ENCODE measurements around the gene BTF3L4. TPM values are rescaled to one million over a fixed set of nuclear protein-coding genes. Genes with fewer than 3 reads are reported as not detected.
"Not testable (repeated sequence)": the region's sequence is repeated elsewhere in the genome, so short reads cannot be mapped to it uniquely, and the experiment has no call there.

The BTF3L4 gene
- total RNA-seq, 2 donors from 2014 or later, result 30.9 to 38.9 TPM

DNA sequence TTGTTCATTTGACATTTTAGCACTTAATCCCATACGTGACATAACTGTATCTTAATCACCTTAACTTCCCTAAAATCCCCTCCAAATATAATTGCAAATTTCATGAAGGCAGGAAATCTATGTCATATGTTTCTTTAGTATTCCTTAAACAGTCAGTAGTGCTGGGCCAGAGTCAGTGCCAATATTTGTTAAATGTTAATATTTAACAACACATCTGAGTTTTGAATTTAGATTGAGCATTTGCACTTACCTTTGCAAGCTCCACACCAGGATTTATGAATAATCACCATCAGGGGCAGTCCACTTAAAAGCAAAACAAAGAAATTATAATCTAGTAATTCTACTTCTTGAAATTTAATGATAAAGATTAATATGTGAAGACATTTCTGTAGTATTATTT is 27.8 kb upstream of the BTF3L4 start:
- Histone ChIP-seq H3K9me3 (no peaks in the 10 kb centered on the region), H3K27ac (no peak overlapping the region), H3K36me3 (peaks cover 17% of the 10 kb centered on the region), H3K4me3 (no peak overlapping the region), H3K4me1 (ENCODE audit: control insufficient read depth in 1 of 2, low read depth in 2 of 2) (peaks cover 17 to 24% of the 10 kb centered on the region in 2 donors), H3K27me3 (replicated peaks; ENCODE audit: insufficient read depth) (no peaks in the 10 kb centered on the region)
- DNase-seq (ENCODE audit: low spot score), result no peak
- no peak for ATAC-seq (ENCODE audit: insufficient number of reproducible peaks, low FRiP score, low read depth)
- TF ChIP-seq, protein P1, sequence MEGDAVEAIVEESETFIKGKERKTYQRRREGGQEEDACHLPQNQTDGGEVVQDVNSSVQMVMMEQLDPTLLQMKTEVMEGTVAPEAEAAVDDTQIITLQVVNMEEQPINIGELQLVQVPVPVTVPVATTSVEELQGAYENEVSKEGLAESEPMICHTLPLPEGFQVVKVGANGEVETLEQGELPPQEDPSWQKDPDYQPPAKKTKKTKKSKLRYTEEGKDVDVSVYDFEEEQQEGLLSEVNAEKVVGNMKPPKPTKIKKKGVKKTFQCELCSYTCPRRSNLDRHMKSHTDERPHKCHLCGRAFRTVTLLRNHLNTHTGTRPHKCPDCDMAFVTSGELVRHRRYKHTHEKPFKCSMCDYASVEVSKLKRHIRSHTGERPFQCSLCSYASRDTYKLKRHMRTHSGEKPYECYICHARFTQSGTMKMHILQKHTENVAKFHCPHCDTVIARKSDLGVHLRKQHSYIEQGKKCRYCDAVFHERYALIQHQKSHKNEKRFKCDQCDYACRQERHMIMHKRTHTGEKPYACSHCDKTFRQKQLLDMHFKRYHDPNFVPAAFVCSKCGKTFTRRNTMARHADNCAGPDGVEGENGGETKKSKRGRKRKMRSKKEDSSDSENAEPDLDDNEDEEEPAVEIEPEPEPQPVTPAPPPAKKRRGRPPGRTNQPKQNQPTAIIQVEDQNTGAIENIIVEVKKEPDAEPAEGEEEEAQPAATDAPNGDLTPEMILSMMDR (IDR thresholded peaks at IDR 0.05), result no peak

- ATAC-seq (ENCODE audit: insufficient number of reproducible peaks, low FRiP score, low read depth); DNase-seq (ENCODE audit: low spot score); H3K9me3 ChIP-seq; H3K27me3 ChIP-seq (replicated peaks; ENCODE audit: insufficient read depth); H3K4me3 ChIP-seq; H3K27ac ChIP-seq: not testable (repeated sequence)
- Histone ChIP-seq H3K36me3 (peaks cover 12% of the 10 kb centered on the region), H3K4me1 (ENCODE audit: control insufficient read depth in 1 of 2, low read depth in 2 of 2) (peaks cover 17 to 26% of the 10 kb centered on the region in 2 donors)
These were observed 27.3 kb upstream of the BTF3L4 start for GRCh38 chr1:52028839-52029238.

- Histone ChIP-seq H3K9me3 (no peaks in the 10 kb centered on the region), H3K4me3 (peak overlapping the region; percentile 84), H3K4me1 (ENCODE audit: control insufficient read depth in 1 of 2, low read depth in 2 of 2) (peaks cover 21 to 28% of the 10 kb centered on the region in 2 donors), H3K27ac (peak overlapping the region; percentile 88 to 91), H3K36me3 (no peaks in the 10 kb centered on the region), H3K27me3 (replicated peaks; ENCODE audit: insufficient read depth) (no peaks in the 10 kb centered on the region)
- ATAC-seq (ENCODE audit: insufficient number of reproducible peaks, low FRiP score, low read depth) (no peak), DNase-seq (ENCODE audit: low spot score) (no peak)
- TF ChIP-seq, protein P1 (IDR thresholded peaks at IDR 0.05), result no peak
These were observed 23.8 kb upstream of the BTF3L4 start for GRCh38 chr1:52032124-52032784.

DNA sequence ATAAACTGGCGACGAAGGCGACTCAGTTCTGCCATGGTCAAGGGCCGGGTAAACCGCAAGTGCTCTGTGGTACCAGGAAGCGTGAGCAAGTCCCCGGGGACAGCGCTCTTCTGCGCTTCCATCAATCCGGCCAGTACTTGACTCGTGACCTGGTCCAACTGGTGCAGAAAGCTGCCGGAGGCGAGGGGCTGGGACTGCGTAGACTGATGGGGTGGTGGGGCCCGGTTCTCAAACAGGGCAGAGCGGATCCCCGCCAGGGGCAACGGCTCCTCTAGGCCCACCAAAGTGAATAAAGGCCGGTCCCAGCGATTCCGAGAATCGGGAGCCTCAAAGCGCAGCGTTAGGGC is 23.3 kb upstream of the BTF3L4 start:
- no peaks in the 10 kb centered on the region for H3K27me3 ChIP-seq (replicated peaks; ENCODE audit: insufficient read depth)
- no peaks in the 10 kb centered on the region for H3K36me3 ChIP-seq
- TF ChIP-seq, protein P1 (IDR thresholded peaks at IDR 0.05), result no peak
- peak overlapping the region; percentile 88 to 91 for H3K27ac ChIP-seq
- H3K4me3 ChIP-seq, result peak overlapping the region; percentile 84
- ATAC-seq (ENCODE audit: insufficient number of reproducible peaks, low FRiP score, low read depth) (no peak), DNase-seq (ENCODE audit: low spot score) (no peak)
- no peaks in the 10 kb centered on the region for H3K9me3 ChIP-seq
- peaks cover 21 to 28% of the 10 kb centered on the region in 2 donors for H3K4me1 ChIP-seq (ENCODE audit: control insufficient read depth in 1 of 2, low read depth in 2 of 2)

DNA sequence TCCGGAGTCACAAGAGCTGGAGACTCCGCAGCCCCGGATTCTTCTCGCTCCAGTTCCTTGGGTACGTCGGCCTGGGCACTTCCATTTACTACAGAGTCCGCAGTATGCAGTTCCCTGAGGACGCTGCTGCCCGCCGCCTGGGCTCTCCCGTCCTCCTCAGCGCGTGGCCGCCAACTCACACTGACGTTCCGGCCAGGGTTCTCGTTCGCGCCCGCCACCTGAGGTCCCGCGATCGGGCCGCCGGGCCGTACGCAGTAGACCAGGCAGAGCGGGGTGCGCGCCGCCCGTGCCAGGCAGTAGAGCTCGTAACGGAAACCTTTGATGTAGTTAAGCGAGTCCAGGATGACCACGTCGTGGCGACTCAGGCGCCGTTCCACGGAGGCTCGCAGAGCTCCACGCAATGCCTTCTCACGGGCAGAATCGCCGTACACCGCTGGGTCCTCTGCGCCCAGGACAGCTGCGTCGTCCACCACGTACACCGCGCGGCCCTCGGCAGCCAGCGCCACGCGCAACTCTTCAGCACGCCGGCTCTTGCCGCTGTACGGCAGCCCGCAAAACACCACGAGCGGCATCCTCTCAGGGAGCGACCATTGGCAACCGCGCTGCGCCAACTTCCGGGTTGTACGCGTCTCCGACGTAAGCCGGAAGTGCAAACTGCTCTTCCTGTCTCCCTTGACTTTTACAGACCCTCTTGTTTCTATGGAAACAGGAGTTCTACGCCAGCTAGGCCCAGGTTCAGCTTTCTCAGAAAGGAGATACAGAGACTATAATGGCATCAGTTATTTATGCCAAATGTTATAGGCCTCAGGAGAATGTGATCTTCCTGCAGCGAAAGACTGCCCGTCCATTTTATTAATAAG is 22.7 kb upstream of the BTF3L4 start, which contains the start of gene KTI12:
TSS of gene KTI12 (minus strand) at position 621 of the 860 bp plus-strand sequence. CDS start at position 572, 49 bp downstream.
- Histone ChIP-seq H3K27ac (peak within 1 kb of the TSS; percentile 88 to 91), H3K9me3 (no peaks in the 10 kb centered on the region), H3K4me1 (ENCODE audit: control insufficient read depth in 1 of 2, low read depth in 2 of 2) (peaks cover 21 to 28% of the 10 kb centered on the region in 2 donors), H3K27me3 (replicated peaks; ENCODE audit: insufficient read depth) (no peaks in the 10 kb centered on the region), H3K4me3 (peak within 1 kb of the TSS; percentile 84), H3K36me3 (no peaks in the 10 kb centered on the region)
- TF ChIP-seq, protein P1 (IDR thresholded peaks at IDR 0.05), result no peak
- DNase-seq (ENCODE audit: low spot score) (peak; percentile 54), ATAC-seq (ENCODE audit: insufficient number of reproducible peaks, low FRiP score, low read depth) (peak; percentile 90)

Data from thoracic aorta (tissue), 2 donors.